ENCODE measurements around the gene FAM89B. TPM values are rescaled to one million over a fixed set of nuclear protein-coding genes. Genes with fewer than 3 reads are reported as not detected.
"Not testable (repeated sequence)": the region's sequence is repeated elsewhere in the genome, so short reads cannot be mapped to it uniquely, and the experiment has no call there.

Gene FAM89B
- total RNA-seq, 1 experiment from 2014 or later, result 20.4 TPM

GRCh38 chr11:65558002-65558929 lies 14.1 kb upstream of the FAM89B start, which contains the start of gene LTBP3:
Gene LTBP3 (minus strand): TSS chr11:65558359. CDS start chr11:65557959, 400 bp downstream.
- Histone ChIP-seq H3K36me3 (replicated peaks; ENCODE audit: control insufficient read depth, insufficient read depth, low read length) (no peaks in the 10 kb centered on the region), H3K4me3 (ENCODE audit: insufficient read depth, low read depth, low read length) (peak within 1 kb of the TSS; percentile 69), H3K27me3 (ENCODE audit: control insufficient read depth, insufficient read depth, low read length) (peaks cover 17% of the 10 kb centered on the region)
- DNase-seq, result peak; percentile 94

- H3K36me3 ChIP-seq (replicated peaks; ENCODE audit: control insufficient read depth, insufficient read depth, low read length), result no peaks in the 10 kb centered on the region
- DNase-seq, result peak; percentile 78
- peak overlapping the region; percentile 69 for H3K4me3 ChIP-seq (ENCODE audit: insufficient read depth, low read depth, low read length)
These were observed 13.3 kb upstream of the FAM89B start for GRCh38 chr11:65558930-65559509.

GRCh38 chr11:65559535-65559934 lies 12.8 kb upstream of the FAM89B start:
- H3K4me3 ChIP-seq (ENCODE audit: insufficient read depth, low read depth, low read length), result no peak overlapping the region
- peaks cover 10% of the 10 kb centered on the region for H3K27me3 ChIP-seq (ENCODE audit: control insufficient read depth, insufficient read depth, low read length)
- no peak for DNase-seq
- H3K36me3 ChIP-seq (replicated peaks; ENCODE audit: control insufficient read depth, insufficient read depth, low read length), result no peaks in the 10 kb centered on the region

More at GRCh38 chr11:65558930-65559509, 13.3 kb upstream of the FAM89B start:
- peaks cover 14% of the 10 kb centered on the region for H3K27me3 ChIP-seq (ENCODE audit: control insufficient read depth, insufficient read depth, low read length)

- Histone ChIP-seq H3K36me3 (replicated peaks; ENCODE audit: control insufficient read depth, insufficient read depth, low read length) (no peaks in the 10 kb centered on the region), H3K27me3 (ENCODE audit: control insufficient read depth, insufficient read depth, low read length) (peaks cover 10% of the 10 kb centered on the region), H3K4me3 (ENCODE audit: insufficient read depth, low read depth, low read length) (no peak overlapping the region)
- DNase-seq, result no peak
These were observed 12.3 kb upstream of the FAM89B start for GRCh38 chr11:65559951-65560537.

- Histone ChIP-seq H3K36me3 (replicated peaks; ENCODE audit: control insufficient read depth, insufficient read depth, low read length) (no peaks in the 10 kb centered on the region), H3K4me3 (ENCODE audit: insufficient read depth, low read depth, low read length) (no peak overlapping the region), H3K27me3 (ENCODE audit: control insufficient read depth, insufficient read depth, low read length) (peaks cover 8% of the 10 kb centered on the region)
- peak; percentile 89 for DNase-seq
These were observed 11.6 kb upstream of the FAM89B start for GRCh38 chr11:65560555-65561418.

GRCh38 chr11:65562020-65562419 lies 10.3 kb upstream of the FAM89B start:
- Histone ChIP-seq H3K27me3 (ENCODE audit: control insufficient read depth, insufficient read depth, low read length) (peaks cover 6% of the 10 kb centered on the region), H3K4me3 (ENCODE audit: insufficient read depth, low read depth, low read length) (no peak overlapping the region), H3K36me3 (replicated peaks; ENCODE audit: control insufficient read depth, insufficient read depth, low read length) (no peaks in the 10 kb centered on the region)
- no peak for DNase-seq

GRCh38 chr11:65562788-65563187 lies 9.6 kb upstream of the FAM89B start:
- no peak for DNase-seq
- Histone ChIP-seq H3K36me3 (replicated peaks; ENCODE audit: control insufficient read depth, insufficient read depth, low read length) (no peaks in the 10 kb centered on the region), H3K4me3 (ENCODE audit: insufficient read depth, low read depth, low read length) (no peak overlapping the region), H3K27me3 (ENCODE audit: control insufficient read depth, insufficient read depth, low read length) (peaks cover 3% of the 10 kb centered on the region)

- Histone ChIP-seq H3K27me3 (ENCODE audit: control insufficient read depth, insufficient read depth, low read length) (peaks cover 2% of the 10 kb centered on the region), H3K36me3 (replicated peaks; ENCODE audit: control insufficient read depth, insufficient read depth, low read length) (no peaks in the 10 kb centered on the region), H3K4me3 (ENCODE audit: insufficient read depth, low read depth, low read length) (no peak overlapping the region)
- DNase-seq, result no peak
These were observed 8.7 kb upstream of the FAM89B start for GRCh38 chr11:65563601-65564000.

GRCh38 chr11:65564879-65565559 lies 7.3 kb upstream of the FAM89B start:
- not testable (repeated sequence) for DNase-seq; H3K27me3 ChIP-seq (ENCODE audit: control insufficient read depth, insufficient read depth, low read length); H3K4me3 ChIP-seq (ENCODE audit: insufficient read depth, low read depth, low read length); H3K36me3 ChIP-seq (replicated peaks; ENCODE audit: control insufficient read depth, insufficient read depth, low read length)

- Histone ChIP-seq H3K4me3 (ENCODE audit: insufficient read depth, low read depth, low read length) (no peak overlapping the region), H3K27me3 (ENCODE audit: control insufficient read depth, insufficient read depth, low read length) (no peaks in the 10 kb centered on the region), H3K36me3 (replicated peaks; ENCODE audit: control insufficient read depth, insufficient read depth, low read length) (no peaks in the 10 kb centered on the region)
- DNase-seq, result no peak
These were observed 6.5 kb upstream of the FAM89B start for GRCh38 chr11:65565624-65566453.

- Histone ChIP-seq H3K36me3 (replicated peaks; ENCODE audit: control insufficient read depth, insufficient read depth, low read length) (no peaks in the 10 kb centered on the region), H3K27me3 (ENCODE audit: control insufficient read depth, insufficient read depth, low read length) (peaks cover 3% of the 10 kb centered on the region; the same call in 1 of the 2 replicates), H3K4me3 (ENCODE audit: insufficient read depth, low read depth, low read length) (peak overlapping the region; percentile 97)
- DNase-seq, result no peak
These were observed 3.0 kb upstream of the FAM89B start for GRCh38 chr11:65569164-65569972.
